Measurements from ENCODE around the gene LAS1L. TPM values are rescaled to one million over a fixed set of nuclear protein-coding genes. Genes with fewer than 3 reads are reported as not detected.

Gene LAS1L
- total RNA-seq, 1 experiment from 2014 or later: 48.3 TPM

DNA sequence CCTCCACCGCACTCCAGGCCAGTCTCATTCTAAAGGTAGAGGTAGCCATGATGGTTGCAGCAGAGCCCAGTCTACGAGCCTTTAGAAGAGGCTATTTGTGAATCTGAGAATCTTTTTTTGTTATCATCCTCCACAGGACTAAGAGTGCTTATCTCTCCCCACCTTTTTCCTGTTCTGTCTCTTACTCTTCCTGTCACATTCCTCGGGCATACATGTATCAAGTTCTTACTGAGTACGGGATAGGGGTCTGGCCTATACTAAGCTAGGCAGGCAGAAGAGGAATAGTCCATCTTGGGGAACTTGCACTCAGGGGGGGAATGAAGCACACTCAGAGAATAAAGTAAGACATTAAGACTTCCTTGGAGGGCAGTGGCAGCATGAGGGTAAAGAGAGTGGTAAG is 25.7 kb downstream of the LAS1L start:
- Histone ChIP-seq H3K79me2 (ENCODE audit: low read depth) (no peaks in the 10 kb centered on the region), H3K4me3 (no peak overlapping the region), H3K9me3 (ENCODE audit: insufficient read depth, low read depth) (no peaks in the 10 kb centered on the region), H2AFZ (no peak overlapping the region), H3K9me2 (ENCODE audit: insufficient read depth) (no peaks in the 10 kb centered on the region), H3K27ac (no peak overlapping the region), H3K4me2 (no peak overlapping the region), H3K27me3 (ENCODE audit: insufficient read depth, low read depth) (no peaks in the 10 kb centered on the region), H3K36me3 (ENCODE audit: low read depth) (no peaks in the 10 kb centered on the region), H4K20me1 (ENCODE audit: insufficient read depth) (no peaks in the 10 kb centered on the region), H3K4me1 (replicated peaks; ENCODE audit: insufficient read depth) (no peaks in the 10 kb centered on the region), H3F3A (ENCODE audit: insufficient read depth, low read depth) (no peaks in the 10 kb centered on the region)
- ChIA-PET POLR2A (ENCODE audit: unreplicated experiment) (no interaction called here), CTCF (no interaction called here)
- DNase-seq: no peak
- TF ChIP-seq CTCF (conservative IDR thresholded peaks at IDR 0.05): no peak
- no peak for TF ChIP-seq EZH2 (IDR thresholded peaks at IDR 0.05; ENCODE audit: low read depth)
- BruUV-seq (replicated peaks): no TSS peak
- intact Hi-C loops (cut with micrococcal nuclease; ENCODE audit: unreplicated experiment): no loop called here

GRCh38 chrX:65502618-65503017 is 32.0 kb downstream of the LAS1L start:
- no peaks in the 10 kb centered on the region for H3K4me1 ChIP-seq (replicated peaks; ENCODE audit: insufficient read depth)
- no peak for TF ChIP-seq CTCF (conservative IDR thresholded peaks at IDR 0.05)
- no peak for TF ChIP-seq EZH2 (IDR thresholded peaks at IDR 0.05; ENCODE audit: low read depth)
- H3K9me3 ChIP-seq (ENCODE audit: insufficient read depth, low read depth): no peaks in the 10 kb centered on the region
- CTCF ChIA-PET: no interaction called here
- intact Hi-C loops (cut with micrococcal nuclease; ENCODE audit: unreplicated experiment): no loop called here
- no peaks in the 10 kb centered on the region for H4K20me1 ChIP-seq (ENCODE audit: insufficient read depth)
- no peak overlapping the region for H3K4me2 ChIP-seq
- no peak overlapping the region for H2AFZ ChIP-seq
- POLR2A ChIA-PET (ENCODE audit: unreplicated experiment): no interaction called here
- no peak overlapping the region for H3K4me3 ChIP-seq
- H3K27me3 ChIP-seq (ENCODE audit: insufficient read depth, low read depth): no peaks in the 10 kb centered on the region
- DNase-seq: no peak
- H3K9me2 ChIP-seq (ENCODE audit: insufficient read depth): no peaks in the 10 kb centered on the region
- H3K27ac ChIP-seq: no peak overlapping the region
- no TSS peak for BruUV-seq (replicated peaks)
- H3F3A ChIP-seq (ENCODE audit: insufficient read depth, low read depth): no peaks in the 10 kb centered on the region
- no peaks in the 10 kb centered on the region for H3K36me3 ChIP-seq (ENCODE audit: low read depth)
- no peaks in the 10 kb centered on the region for H3K79me2 ChIP-seq (ENCODE audit: low read depth)

DNA sequence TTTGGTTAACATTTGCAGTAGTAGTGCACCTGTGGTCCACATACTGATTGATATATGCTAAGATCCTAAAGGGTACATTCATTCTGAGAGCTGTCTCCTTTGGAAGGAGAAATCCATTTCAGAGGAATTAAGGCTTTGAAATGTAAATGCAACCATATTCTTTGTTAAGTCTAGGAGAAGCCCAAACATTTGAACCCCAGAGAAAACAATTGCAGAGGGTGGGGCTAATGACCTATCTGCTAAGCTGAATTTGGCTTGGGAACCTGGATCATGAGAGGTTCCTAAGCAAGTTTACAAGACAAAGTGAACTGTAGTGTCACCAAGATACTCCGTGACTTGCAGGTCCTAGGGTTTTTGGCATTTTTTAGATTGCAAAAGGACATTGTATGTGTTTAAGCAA is 41.2 kb downstream of the LAS1L start:
- intact Hi-C loops (cut with micrococcal nuclease; ENCODE audit: unreplicated experiment): no loop called here
- no peaks in the 10 kb centered on the region for H3K79me2 ChIP-seq (ENCODE audit: low read depth)
- no peak overlapping the region for H3K27ac ChIP-seq
- no peaks in the 10 kb centered on the region for H3K27me3 ChIP-seq (ENCODE audit: insufficient read depth, low read depth)
- no peaks in the 10 kb centered on the region for H3K36me3 ChIP-seq (ENCODE audit: low read depth)
- no peaks in the 10 kb centered on the region for H3K4me1 ChIP-seq (replicated peaks; ENCODE audit: insufficient read depth)
- no peak for DNase-seq
- ChIA-PET CTCF (no interaction called here), POLR2A (ENCODE audit: unreplicated experiment) (no interaction called here)
- H3K9me2 ChIP-seq (ENCODE audit: insufficient read depth): no peaks in the 10 kb centered on the region
- TF ChIP-seq EZH2 (IDR thresholded peaks at IDR 0.05; ENCODE audit: low read depth) (no peak), CTCF (conservative IDR thresholded peaks at IDR 0.05) (no peak)
- no peak overlapping the region for H2AFZ ChIP-seq
- no peak overlapping the region for H3K4me2 ChIP-seq
- H3K9me3 ChIP-seq (ENCODE audit: insufficient read depth, low read depth): no peaks in the 10 kb centered on the region
- no peak overlapping the region for H3K4me3 ChIP-seq
- H3F3A ChIP-seq (ENCODE audit: insufficient read depth, low read depth): no peaks in the 10 kb centered on the region
- no TSS peak for BruUV-seq (replicated peaks)
- H4K20me1 ChIP-seq (ENCODE audit: insufficient read depth): no peaks in the 10 kb centered on the region

Measured in PC-9 (cell line).